ENCODE measurements around the gene TTC3.

- TF ChIP-seq GATA2 (IDR thresholded peaks at IDR 0.05; ENCODE audit: low read depth, low read length) (no peak), GATA3 (IDR thresholded peaks at IDR 0.05; ENCODE audit: low read depth, low read length) (no peak)
Observed at GRCh38 chr21:37219761-37220432, 146.8 kb downstream of the TTC3 start.
